NCI-H82 treated with DMSO at 0.1 percent for 48 hours (cell line): Measurements from ENCODE around the gene ETF1.
A peak's percentile ranks its signal among the peaks of the same experiment; 100 is the strongest.
"Not testable (repeated sequence)": the region's sequence is repeated elsewhere in the genome, so short reads cannot be mapped to it uniquely, and the experiment has no call there.

Source experiments
- DNase-seq: peaks from one replicate; lab custom pipeline; 2025; ENCODE audit not compliant: unreplicated experiment; lab: John Stamatoyannopoulos, UW

The ETF1 gene

DNA sequence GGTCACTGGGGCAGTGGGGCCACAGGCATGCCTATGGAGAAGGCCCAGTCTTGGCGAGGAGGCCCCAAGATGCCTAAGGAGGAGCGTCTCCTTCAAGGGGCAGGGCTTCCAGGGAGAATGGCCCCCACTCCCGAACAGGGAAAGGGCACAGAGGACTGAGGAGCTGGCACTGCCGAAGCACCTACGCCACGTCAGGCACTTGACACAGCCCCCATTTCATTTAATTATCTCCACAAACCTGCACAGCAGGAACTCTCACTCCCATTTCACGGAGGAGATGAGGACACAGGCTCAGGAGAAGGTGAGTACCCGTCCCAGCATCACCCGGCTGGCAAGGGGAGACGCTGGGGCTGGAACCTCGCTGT is 51.8 kb downstream of the ETF1 start:
- DNase-seq: no peak

DNA sequence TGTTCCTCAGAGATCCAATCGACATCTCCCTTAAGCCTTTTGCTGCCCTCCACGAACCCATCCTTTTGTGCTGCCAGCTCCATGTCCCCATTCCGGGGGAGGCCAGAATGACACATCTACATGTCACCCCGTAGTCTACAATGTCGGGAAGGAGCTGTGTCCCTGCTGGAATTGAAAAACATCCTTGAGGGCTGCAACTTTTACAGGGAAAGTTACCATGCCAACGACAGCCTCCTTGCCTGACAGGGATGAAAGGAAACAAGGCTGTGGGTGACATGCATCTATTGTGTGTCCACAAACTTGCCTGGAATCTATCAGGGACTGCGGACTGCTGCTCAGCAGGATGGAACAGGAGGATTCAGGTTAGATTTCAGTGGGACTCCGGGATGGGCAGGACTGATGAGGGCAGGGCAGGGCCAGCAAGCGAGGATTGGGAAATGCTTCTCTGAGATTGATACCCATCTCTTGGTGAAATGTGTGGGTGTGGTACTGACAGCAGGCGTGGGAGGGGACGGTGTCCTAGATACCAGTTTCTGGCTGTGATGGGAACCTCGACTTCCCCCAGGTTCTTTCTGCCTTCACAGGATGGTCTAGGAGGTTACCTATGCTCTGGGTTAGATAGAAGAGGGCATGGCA is 52.3 kb downstream of the ETF1 start:
- DNase-seq: no peak

DNA sequence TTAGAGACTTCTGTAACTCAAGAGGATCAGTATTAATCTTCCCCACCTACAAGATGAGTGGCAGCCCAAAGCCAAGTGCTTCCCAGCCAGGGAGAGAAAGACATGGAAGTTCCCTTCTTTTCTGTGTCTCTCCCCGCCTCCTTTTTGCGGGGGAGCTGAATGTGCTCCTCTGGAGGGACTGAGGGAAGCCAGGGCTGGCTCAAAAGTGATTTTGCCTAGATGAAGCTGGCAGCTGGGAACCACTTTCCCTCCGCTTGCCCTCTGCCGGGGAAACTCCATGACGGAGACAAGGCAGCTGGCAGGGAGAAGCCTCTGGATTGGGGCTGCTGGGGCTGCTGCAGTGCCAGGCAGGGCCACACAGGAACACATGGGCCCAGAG is 53.4 kb downstream of the ETF1 start:
- DNase-seq: no peak

DNA sequence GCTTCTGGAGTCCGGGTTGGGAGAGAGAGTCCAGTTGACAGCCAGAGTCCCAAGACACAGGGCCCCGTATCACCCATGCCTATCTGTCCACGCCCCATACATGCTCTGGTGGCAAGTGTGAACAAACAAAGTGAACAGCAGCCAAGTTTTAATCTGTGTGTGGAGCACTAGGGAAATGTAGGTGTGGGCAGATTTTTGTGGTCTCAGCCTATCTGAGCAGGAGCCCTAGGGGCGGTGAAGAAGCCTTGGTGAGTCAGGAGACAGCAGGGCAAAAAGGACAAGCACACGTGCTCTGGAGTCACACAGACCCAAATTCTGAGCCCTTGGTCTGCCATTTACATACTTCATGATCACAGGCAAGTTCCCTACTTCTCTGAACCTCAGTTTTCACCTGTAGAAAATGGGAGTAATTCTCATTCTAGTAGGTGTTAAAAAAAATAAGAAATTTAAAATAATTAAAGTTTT is 54.5 kb downstream of the ETF1 start:
- DNase-seq: no peak

DNA sequence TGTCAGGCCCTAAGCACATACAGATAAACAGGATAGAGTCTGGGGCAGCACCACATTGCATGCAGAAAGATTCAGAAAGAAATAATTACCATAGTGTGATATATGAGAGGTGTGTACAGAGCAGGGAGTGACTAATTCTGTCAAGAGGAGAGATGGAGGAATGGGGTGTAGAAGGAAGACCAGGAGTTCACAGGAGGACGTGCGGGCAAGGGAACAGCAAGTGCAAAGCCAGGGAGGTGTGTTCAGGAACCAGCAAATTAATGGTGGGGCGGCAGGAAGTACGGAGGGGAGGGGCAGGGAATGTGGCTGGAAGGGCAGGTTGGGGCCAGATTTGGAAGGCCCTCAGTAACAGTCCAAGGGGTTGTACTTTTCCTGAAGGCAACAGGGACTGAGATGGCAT is 60.4 kb downstream of the ETF1 start:
- no peak for DNase-seq

DNA sequence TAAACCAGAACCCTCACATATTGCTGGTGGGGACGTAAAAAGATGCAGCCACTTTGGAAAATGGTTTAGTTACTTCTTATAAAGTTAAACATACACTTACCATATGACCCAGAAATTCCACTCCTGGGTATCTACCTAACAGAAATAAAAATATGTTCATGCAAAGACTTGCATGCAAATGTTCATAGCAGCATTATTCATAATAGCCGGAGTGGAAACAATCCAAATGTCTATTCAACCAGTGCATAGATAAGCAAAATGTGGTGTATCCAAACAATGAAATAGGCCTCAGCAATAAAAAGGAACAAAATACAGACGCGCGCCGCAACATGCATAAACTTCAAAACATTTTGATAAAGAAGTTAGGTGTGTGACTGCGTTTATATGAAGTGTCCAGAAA is 66.1 kb downstream of the ETF1 start:
- no peak for DNase-seq

DNA sequence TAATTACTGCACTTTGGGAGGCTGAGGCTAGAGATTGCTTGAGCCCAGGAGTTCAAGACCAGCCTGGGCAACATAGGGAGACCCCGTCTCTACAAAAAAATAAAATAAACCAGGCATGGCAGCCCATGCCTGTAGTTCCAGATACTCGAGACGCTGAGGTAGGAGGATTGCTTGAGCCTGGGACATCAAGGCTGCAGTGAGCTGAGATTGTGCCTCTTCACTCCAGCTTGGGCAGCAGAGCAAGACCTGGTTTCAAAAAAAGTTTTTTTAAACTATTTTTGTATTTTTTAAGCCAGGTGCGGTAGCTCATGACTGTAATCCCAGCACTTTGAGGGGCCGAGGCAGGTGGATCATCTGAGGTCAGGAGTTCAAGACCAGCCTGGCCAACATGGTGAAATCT is 69.9 kb downstream of the ETF1 start:
- DNase-seq: not testable (repeated sequence)

DNA sequence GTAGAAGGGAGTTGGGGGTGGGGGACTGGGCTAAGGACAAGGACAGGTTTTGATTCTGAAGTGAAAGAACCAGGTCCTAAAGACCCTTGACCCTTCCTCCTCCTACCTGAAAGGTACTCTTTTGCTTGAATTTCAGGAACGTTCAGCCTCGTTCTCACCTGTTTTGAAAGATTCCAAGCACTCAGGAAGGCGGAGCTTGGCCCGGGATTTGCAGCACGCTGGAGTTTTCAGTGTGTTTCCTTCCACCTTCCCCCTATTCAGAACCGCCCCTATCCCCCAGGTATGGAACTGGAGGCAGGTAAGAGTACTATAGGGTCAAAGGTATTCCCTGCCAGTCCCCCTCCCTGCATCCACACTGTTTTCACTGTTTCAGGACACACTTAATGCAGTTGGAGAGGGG is 70.7 kb downstream of the ETF1 start:
- DNase-seq: no peak

DNA sequence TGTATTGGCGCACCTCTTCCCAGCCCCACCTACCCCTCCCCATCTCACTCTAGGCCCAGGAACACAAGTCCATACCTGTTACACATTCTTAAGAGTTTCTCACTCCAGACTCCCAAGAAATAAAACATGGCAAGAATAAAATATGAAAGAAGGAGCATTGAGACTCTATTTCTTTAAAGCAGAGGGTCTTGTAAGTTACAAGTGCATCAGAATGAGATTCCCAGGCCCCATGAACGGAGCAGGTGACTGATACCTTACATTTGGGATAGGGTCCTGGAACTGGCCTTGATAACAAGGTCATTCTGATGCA is 72.0 kb downstream of the ETF1 start:
- DNase-seq: no peak

DNA sequence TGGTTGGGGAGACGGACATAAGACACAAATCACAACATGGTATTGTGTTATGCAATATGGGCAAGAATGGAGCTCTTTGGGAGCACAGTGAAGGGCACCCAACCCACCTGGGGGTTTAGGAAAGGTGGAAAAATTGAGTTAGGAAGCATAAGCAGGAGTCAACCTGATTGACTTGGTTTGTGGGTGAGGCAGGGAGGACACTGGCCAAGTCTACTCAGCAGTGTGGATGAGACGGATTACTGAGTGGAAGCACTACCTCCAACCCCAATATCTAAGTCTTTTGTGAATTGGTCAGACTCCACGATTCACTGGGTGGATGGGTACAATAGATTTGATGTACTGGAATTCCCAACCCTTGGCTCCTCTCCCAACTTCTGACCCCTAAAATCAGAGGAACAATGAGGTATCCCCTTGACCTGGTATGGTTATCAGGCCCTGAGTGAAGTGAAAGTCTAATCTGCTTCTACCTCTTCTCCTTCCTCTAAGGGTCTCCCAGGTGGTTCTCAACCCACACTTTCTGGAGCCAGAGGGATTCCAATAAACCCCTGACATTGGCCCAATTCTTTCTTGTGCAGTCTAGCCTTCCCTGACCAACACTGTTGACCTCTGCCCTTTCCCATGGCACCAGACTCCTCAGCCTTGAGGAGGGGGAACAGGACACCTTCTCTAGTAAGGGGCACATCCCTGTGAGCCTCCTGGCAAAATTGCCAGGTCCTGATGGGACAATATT is 72.5 kb downstream of the ETF1 start:
- no peak for DNase-seq

DNA sequence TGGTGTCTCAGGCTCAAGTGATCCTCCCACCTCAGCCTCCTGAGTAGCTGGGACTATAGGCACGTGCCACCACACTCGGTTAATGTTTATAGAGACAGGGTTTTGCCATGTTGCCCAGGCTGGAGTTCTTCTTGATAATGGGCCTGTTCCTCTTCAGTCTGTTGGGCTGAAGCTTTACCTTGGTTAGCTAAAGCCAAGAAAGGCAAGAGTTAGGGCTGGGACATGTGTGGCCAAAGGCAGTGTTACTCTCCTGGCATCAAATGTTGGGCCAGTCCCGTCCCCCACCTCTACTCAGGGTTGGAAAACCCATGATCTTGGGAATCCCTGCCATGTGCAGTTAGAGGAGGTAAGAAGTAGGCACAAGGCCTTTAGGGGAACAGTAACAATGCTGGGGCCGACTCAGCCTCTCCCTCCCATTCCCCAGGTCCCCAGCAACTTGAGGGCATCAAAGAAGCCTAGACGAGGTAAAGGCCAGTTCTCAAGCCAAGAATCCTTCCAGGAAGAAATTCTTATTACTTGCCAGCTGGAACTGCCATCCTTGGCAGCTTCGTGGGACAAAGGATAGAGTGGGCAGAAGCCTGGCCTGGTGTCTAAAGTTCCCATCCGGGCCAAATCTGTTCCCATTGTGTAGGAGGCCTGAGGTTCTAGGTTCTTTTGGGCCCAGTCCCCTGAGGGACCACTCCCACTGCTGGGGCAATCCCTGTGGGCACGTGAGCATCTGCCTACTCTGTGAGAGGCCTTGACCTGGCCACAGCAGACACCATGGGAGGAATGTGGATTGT is 73.3 kb downstream of the ETF1 start:
- DNase-seq: no peak

DNA sequence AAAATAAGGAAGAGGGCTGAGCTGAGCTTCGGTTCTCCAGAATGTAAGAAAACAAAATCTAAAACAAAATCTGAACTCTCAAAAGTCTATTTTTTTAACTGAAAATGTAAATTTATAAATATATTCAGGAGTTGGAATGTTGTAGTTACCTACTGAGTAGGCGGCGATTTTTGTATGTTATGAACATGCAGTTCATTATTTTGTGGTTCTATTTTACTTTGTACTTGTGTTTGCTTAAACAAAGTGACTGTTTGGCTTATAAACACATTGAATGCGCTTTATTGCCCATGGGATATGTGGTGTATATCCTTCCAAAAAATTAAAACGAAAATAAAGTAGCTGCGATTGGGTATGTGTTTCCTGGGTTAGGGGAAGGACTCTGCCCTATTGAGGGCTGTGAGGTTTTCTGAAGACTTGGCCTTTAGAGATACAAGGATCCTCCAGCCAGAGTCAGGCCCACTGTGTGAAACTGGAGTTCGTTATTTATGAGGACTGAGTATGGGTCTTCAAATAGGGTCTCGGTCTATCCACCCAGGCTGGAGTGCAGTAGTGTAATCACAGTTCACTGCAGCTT is 74.0 kb downstream of the ETF1 start:
- DNase-seq: no peak

DNA sequence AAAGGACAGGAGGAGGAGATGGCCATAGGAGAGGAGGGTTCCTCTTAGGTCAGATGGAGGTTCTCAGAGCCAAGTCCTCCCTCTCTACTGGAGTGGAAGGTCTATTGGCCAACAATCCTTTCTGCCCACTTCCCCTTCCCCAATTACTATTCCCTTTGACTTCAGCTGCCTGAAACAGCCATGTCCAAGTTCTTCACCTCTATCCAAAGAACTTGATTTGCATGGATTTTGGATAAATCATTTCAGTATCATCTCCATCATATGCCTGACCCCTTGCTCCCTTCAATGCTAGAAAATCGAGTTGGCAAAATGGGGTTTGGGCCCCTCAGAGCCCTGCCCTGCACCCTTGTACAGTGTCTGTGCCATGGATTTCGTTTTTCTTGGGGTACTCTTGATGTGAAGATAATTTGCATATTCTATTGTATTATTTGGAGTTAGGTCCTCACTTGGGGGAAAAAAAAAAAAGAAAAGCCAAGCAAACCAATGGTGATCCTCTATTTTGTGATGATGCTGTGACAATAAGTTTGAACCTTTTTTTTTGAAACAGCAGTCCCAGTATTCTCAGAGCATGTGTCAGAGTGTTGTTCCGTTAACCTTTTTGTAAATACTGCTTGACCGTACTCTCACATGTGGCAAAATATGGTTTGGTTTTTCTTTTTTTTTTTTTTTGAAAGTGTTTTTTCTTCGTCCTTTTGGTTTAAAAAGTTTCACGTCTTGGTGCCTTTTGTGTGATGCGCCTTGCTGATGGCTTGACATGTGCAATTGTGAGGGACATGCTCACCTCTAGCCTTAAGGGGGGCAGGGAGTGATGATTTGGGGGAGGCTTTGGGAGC is 74.7 kb downstream of the ETF1 start:
- DNase-seq: no peak

DNA sequence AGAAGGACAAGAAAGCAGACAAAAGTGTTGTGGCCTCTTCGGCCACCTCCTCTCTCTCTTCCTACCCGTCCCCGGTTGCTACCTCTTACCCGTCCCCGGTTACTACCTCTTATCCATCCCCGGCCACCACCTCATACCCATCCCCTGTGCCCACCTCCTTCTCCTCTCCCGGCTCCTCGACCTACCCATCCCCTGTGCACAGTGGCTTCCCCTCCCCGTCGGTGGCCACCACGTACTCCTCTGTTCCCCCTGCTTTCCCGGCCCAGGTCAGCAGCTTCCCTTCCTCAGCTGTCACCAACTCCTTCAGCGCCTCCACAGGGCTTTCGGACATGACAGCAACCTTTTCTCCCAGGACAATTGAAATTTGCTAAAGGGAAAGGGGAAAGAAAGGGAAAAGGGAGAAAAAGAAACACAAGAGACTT is 75.3 kb downstream of the ETF1 start:
- no peak for DNase-seq

DNA sequence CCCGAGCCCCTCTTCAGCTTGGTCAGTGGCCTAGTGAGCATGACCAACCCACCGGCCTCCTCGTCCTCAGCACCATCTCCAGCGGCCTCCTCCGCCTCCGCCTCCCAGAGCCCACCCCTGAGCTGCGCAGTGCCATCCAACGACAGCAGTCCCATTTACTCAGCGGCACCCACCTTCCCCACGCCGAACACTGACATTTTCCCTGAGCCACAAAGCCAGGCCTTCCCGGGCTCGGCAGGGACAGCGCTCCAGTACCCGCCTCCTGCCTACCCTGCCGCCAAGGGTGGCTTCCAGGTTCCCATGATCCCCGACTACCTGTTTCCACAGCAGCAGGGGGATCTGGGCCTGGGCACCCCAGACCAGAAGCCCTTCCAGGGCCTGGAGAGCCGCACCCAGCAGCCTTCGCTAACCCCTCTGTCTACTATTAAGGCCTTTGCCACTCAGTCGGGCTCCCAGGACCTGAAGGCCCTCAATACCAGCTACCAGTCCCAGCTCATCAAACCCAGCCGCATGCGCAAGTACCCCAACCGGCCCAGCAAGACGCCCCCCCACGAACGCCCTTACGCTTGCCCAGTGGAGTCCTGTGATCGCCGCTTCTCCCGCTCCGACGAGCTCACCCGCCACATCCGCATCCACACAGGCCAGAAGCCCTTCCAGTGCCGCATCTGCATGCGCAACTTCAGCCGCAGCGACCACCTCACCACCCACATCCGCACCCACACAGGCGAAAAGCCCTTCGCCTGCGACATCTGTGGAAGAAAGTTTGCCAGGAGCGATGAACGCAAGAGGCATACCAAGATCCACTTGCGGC is 75.9 kb downstream of the ETF1 start:
- no peak for DNase-seq

DNA sequence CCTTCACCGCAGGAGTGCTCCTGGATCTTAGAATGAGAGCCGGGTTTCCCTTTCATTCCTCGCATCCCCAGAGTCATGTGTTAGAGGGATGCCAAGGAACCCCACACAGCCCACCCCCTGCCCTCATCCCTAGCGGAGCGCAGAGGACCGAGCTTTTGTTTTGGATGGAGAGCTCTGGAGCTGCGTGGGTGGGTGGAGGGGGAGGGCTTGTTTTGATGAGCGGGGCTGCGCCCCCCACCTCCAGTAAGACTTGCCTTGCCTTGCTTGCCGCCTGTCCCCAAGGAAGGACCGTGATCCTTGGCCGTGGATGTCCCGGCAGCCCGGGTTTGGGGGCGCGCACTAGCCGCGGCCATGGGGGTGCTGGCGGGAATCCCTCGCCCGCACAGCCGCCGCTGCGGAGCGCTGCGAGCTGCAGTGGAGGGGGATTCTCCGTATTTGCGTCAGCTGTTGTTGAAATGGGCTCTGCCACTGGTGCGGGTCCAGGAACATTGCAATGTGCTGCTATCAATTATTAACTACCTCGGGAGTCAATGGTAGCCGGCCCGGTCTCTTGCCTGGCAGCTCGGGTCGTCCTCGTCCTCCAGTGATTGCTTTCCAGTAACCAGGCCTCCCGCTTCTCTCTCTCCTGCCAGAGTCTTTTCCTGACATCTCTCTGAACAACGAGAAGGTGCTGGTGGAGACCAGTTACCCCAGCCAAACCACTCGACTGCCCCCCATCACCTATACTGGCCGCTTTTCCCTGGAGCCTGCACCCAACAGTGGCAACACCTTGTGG is 76.7 kb downstream of the ETF1 start:
- no peak for DNase-seq

DNA sequence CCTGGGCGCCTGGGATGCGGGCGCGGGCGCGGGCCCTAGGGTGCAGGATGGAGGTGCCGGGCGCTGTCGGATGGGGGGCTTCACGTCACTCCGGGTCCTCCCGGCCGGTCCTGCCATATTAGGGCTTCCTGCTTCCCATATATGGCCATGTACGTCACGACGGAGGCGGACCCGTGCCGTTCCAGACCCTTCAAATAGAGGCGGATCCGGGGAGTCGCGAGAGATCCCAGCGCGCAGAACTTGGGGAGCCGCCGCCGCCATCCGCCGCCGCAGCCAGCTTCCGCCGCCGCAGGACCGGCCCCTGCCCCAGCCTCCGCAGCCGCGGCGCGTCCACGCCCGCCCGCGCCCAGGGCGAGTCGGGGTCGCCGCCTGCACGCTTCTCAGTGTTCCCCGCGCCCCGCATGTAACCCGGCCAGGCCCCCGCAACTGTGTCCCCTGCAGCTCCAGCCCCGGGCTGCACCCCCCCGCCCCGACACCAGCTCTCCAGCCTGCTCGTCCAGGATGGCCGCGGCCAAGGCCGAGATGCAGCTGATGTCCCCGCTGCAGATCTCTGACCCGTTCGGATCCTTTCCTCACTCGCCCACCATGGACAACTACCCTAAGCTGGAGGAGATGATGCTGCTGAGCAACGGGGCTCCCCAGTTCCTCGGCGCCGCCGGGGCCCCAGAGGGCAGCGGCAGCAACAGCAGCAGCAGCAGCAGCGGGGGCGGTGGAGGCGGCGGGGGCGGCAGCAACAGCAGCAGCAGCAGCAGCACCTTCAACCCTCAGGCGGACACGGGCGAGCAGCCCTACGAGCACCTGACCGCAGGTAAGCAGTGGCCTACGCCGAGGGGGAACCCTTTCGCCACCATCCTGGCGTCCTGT is 77.5 kb downstream of the ETF1 start, which contains the start of gene EGR1:
Gene EGR1 (plus strand): TSS at position 219 of the 864 bp plus-strand sequence. CDS start 283 bp downstream, at position 502.
- DNase-seq: peak; percentile 86
